Adipocyte (in vitro differentiated cells): ENCODE measurements around the gene YPEL5.

Experiments
- DNase-seq: peaks from one replicate; pipeline ENCODE4 v3.0.0-alpha.2; 2015; ENCODE audit warnings: low read depth
- H3K27me3 ChIP-seq: replicated peaks from 2 replicates; pipeline ENCODE4 v1.7.0; 2013; ENCODE audit warnings: mild to moderate bottlenecking, low read length, moderate library complexity; ENCODE audit not compliant: control insufficient read depth, insufficient read depth
- H3K36me3 ChIP-seq: 2 replicates; pipeline ENCODE4 v1.7.0; 2013; ENCODE audit warnings: low read length, mild to moderate bottlenecking, moderate library complexity; ENCODE audit not compliant: control insufficient read depth, insufficient read depth, severe bottlenecking
- H3K4me1 ChIP-seq: 2 replicates; pipeline ENCODE4 v1.7.0; 2013; ENCODE audit warnings: mild to moderate bottlenecking, low read length, moderate library complexity; ENCODE audit not compliant: control insufficient read depth, insufficient read depth
- H3K4me3 ChIP-seq: 2 replicates; pipeline ENCODE4 v1.7.0; 2013; ENCODE audit warnings: mild to moderate bottlenecking, low read length, moderate library complexity
- H3K9ac ChIP-seq: 2 replicates; pipeline ENCODE4 v1.7.0; 2013; ENCODE audit warnings: mild to moderate bottlenecking, low read length, moderate library complexity
- H3K9me3 ChIP-seq: 2 replicates; pipeline ENCODE4 v1.7.0; 2013; ENCODE audit warnings: mild to moderate bottlenecking, low read length, moderate library complexity; ENCODE audit not compliant: control insufficient read depth

The YPEL5 gene

GRCh38 chr2:30209227-30209626, 62.4 kb downstream of the YPEL5 start:
- Histone ChIP-seq H3K4me3 (no peak overlapping the region), H3K9ac (no peak overlapping the region), H3K9me3 (no peaks in the 10 kb centered on the region), H3K36me3 (no peaks in the 10 kb centered on the region), H3K27me3 (peaks cover 22% of the 10 kb centered on the region), H3K4me1 (peaks cover 8% of the 10 kb centered on the region)
- no peak for DNase-seq
